ENCODE results near the gene RALGAPB. TPM values are rescaled to one million over a fixed set of nuclear protein-coding genes. Genes with fewer than 3 reads are reported as not detected.

The RALGAPB gene
- total RNA-seq (2022; extraction: Qiagen RNA extraction; ENCODE audit: low read depth): 12.1 to 19.4 TPM (median 17.5 TPM) in 5 replicates

DNA sequence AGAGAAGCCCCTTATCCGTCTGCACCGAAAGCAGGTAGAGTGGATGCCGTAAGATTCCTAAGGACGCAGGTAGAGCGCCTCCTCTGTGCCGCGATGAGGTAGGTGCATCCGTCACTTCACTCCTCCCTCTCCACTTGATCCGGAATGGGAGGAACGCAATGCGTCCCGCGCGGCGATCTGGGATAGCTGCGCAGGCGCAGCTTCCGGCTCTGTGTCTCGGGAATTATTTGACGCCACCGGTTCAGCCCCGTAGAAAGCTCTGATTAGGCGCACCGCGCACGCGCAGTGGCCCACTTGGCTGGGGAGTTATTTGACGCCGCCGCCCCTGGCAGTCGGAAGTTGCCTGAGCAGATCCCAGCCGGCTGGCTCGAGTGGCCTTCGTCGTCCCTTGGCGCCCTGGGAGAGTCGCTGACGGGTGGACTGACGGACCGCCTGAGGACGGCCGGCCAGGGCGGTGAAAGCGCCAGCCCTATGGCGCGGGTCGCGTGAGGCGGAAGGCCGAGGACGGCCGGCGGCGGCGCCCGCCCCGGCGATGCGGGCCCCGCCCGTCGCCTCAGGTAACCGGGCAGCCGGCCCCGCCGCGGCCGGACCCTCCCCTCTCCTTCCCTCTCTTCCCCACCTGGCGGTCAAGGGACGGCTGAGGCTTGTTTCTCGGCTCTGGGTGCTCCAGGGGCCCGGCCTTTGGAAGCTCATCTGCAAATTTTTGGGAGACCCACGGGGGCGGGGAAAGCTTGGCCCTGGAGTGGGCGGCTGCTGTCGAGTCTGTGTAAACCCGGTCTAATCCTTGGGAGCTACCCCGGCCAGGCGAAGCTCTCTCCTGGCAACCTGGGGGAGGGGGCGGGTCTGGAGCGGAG is at the start of gene RALGAPB:
TSS of gene RALGAPB (plus strand) at position 331 of the 854 bp plus-strand sequence. CDS start 15,590 bp downstream, outside the sequence.

DNA sequence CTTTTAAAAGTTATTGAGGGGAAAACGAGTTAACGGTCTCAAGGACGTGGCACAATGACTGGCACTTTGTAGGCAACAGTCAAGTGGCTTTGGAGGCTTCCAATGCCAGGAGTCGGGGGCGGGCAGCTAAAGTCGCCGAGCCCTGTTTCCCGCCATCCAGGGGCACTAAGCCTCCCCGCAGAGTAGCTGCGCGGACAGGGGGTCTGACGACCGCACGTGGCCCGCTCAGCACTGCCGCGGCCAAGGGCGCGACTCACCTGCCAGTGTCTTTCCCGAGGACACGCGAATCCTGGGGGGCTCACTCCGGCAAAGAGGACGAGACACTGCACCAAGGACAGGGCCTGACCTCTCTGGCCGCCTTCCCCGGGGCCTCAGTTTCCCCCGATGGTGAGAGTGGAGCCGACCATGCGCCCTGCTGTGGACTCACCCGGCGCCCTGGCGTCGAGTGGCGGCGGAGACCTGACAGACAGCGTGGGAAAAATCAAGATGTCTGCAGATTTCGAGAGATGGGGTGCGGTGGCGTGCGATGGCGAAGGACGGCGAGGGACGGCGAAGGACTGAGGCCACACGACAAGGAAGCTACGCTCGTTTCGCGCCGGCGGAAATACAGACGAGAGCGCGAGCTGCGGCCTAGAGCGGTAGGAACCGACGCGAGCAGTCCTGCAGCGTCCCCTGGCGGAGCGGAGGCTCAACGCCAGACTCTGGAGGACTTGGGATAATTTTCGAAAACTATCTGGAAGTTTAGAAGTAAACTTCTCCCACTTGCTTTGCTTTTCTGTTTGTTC is 37.7 kb upstream of the RALGAPB start, which contains the start of gene SNHG17:
TSS of gene SNHG17 (minus strand) at position 559 of the 785 bp plus-strand sequence.

GRCh38 chr20:38581013-38581412 is 108.4 kb downstream of the RALGAPB start, which contains the start of gene ADIG:
ADIG (plus strand) TSS chr20:38581197; CDS start chr20:38581251, 54 bp downstream.

GRCh38 chr20:38601216-38602184 is 128.9 kb downstream of the RALGAPB start, which contains the start of gene ARHGAP40:
ARHGAP40 (plus strand) TSS chr20:38601809.

Other genes with a start within 250 kb of the RALGAPB start
- gene KIAA1755, start 212.1 kb upstream of the RALGAPB start, total RNA-seq (2022; extraction: Qiagen RNA extraction; ENCODE audit: low read depth): 0.12 to 0.29 TPM (median 0.15 TPM) in 5 replicates
- gene BPI, start 168.7 kb upstream of the RALGAPB start, total RNA-seq (2022; extraction: Qiagen RNA extraction; ENCODE audit: low read depth): not detected in 5 replicates
- 0.79 to 1.5 TPM (median 1.3 TPM) in 5 replicates for gene LBP, start 126.4 kb upstream of the RALGAPB start, total RNA-seq (2022; extraction: Qiagen RNA extraction; ENCODE audit: low read depth)
- 188 to 212 TPM (median 197 TPM) in 5 replicates for gene SNHG17, start 37.5 kb upstream of the RALGAPB start, total RNA-seq (2022; extraction: Qiagen RNA extraction; ENCODE audit: low read depth)
- not detected in 5 replicates for gene ADIG, start 108.4 kb downstream of the RALGAPB start, total RNA-seq (2022; extraction: Qiagen RNA extraction; ENCODE audit: low read depth)
- 0.09 TPM in 1 of 5 replicates, not detected in the others for gene ARHGAP40, start 129.0 kb downstream of the RALGAPB start, total RNA-seq (2022; extraction: Qiagen RNA extraction; ENCODE audit: low read depth)